Fibroblast of lung (primary cell): ENCODE results near the gene CIPC.

Experiments
- CTCF ChIP-seq, 2 donors: IDR thresholded peaks in 1 of 2; conservative IDR thresholded peaks in 1 of 2; 1 replicate in 1 of 2; 2 replicates in 1 of 2; pipeline ENCODE4 v1.5.1; 2011 to 2012; ENCODE audit warnings: low read length in 2 of 2, control low read depth in 1 of 2, inconsistent platforms in 1 of 2, low read depth in 1 of 2, mild to moderate bottlenecking in 1 of 2
- EZH2 ChIP-seq: IDR thresholded peaks from 2 replicates; pipeline ENCODE4 v1.5.1; 2012; ENCODE audit warnings: low read length, control low read depth, mild to moderate bottlenecking; ENCODE audit errors: missing control alignments

GRCh38 chr14:77128414-77128891, 30.4 kb downstream of the CIPC start:
- no peak for TF ChIP-seq CTCF (conservative IDR thresholded peaks at IDR 0.05 in 1 of 2, IDR thresholded peaks at IDR 0.05 in 1 of 2; ENCODE audit: low read depth in 1 of 2, low read length in 2 of 2)
- no peak for TF ChIP-seq EZH2
